ENCODE data around the gene KCTD3.

KCTD3 gene

DNA sequence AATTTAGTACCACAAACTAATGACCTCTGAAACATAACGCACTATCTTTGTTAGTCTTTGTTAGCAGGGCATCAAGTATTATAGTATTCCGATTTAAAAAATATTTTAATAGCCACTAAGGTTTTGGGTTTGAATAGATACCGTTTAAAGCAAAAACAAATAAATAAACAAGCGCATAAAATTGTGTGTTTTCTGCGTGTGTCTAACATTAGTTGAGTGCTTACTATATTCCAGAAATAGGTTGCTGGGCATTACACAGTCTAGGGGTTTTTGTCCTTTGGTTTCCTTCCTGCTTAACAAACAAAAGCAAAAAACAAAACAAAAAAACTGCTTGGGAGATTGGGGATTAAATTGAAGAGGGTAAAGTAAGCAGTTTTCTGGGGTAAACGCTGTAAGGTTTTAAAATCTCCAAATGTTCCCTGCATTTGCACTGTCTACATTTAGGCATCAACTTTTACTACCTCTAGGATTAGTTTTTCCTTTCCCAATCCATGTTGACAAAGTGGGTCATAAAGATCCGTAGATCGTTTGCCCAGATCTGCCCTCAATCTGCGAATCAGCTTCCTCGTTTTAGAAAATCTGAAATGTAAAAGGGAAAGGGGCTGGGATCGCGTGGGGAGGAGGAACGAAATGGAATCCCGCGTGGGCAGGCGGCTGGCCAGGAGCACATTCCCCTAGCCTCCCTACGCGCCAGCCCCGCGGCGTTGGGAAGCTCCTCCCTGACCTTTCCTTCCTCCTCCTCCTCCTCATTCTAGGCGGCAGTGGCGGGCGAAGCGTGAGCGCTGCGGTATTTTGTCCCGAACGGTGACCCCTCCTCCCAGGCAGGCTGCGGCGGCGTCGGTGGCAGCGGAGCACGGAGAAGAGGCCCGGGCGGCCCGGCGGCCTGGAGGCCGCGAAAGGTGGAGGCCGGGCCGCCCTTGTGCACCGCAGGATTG is at the start of gene KCTD3:
Gene KCTD3, plus strand, starts transcription at position 749 of the 935 bp plus-strand sequence. CDS start 382 bp downstream, outside the sequence.
- DNase-seq (ENCODE audit: low read depth in 2 of 2): peak; percentile 27 to 36

DNA sequence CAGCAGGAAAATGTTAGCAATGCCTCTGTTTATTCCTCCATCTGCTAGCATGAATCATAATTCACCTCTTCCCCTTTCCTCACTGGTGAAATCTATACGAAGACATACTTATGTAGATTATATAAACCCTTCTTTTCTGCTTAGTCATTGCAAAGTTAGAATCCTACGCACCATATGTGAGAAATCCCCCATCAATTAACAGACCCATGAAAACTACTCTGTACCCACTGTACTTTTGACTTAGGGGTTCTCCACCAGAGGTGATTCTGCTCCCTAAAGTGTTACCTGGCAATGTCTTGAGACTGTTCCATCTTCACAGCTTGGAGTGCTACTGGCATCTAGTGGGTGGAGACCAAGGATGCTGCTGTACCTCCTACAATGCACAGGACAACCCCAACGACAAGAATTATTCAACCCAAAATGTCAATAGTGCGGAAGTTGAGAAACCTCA is 49.6 kb upstream of the KCTD3 start:
- no peak for DNase-seq (ENCODE audit: low read depth in 2 of 2)

DNA sequence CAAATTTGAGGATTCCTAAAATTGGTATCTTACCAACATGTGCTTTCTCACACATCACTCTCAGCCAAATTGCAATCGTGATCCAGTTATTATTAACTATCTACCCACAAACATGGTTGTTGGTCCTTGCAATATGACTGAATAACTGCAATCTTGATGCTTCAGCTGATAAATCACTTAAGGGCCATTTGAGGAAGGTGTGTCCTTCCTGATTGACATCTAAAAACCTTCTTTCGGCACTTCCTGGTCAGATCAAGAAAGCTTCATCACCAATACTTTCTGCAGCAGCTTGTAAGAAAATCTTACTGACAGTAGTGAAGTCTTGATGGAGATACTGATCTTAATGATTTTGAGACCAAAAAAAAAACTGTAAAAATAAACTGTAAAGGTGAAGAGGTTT is 48.5 kb upstream of the KCTD3 start:
- no peak for DNase-seq (ENCODE audit: low read depth in 2 of 2)

DNA sequence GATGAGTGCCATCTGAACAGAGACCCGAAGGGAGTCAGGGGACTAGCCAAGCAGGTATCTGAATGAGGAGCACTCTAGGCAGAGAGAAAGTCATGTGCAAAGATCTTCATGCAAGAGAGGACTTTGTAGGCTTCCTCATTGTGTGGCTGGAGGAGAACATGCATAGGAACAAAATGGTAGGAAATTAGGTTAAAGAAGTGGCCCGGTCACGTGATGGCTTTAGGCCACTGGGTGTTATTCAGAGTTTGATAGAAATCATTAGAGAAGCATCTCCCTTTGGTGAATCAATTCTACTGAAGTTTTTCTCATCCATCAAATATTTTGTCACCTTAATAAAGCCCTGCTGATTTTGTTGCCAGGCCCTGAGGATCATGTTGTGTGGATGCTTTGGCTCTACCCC is 45.8 kb upstream of the KCTD3 start:
- no peak for DNase-seq (ENCODE audit: low read depth in 2 of 2)

DNA sequence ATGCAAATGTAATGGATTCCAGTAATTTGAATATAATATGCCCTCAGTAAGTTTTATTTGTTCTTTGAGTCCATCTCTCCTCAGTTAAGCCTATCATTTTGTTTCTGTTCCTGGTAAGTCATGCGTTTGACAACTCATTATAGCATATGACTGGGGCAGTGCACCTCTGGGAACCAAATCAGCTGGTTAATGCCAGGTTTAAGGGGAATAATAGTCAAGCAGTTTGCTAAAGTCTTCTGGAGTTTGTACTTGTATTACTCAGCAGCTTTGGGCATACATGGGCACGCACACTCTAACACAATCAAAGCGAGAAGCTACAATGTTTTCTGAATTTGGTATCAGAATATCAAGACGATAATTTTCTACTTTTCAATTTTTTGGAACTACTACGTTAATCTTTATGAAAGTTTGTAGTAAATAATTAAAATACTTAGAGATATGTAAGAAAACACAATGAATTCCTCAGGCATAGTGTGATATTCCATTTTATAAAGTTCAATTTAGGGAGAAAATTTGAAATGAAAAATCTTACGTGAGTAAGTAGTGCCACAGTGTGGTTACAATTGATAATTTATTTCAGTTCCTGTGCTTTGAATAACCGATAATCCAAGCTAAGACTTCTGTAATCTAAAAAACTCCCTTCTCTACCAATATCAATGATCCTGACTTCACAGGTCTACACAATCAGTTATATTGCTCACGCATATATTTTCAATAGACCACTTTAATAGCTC is 43.8 kb upstream of the KCTD3 start:
- no peak for DNase-seq (ENCODE audit: low read depth in 2 of 2)

DNA sequence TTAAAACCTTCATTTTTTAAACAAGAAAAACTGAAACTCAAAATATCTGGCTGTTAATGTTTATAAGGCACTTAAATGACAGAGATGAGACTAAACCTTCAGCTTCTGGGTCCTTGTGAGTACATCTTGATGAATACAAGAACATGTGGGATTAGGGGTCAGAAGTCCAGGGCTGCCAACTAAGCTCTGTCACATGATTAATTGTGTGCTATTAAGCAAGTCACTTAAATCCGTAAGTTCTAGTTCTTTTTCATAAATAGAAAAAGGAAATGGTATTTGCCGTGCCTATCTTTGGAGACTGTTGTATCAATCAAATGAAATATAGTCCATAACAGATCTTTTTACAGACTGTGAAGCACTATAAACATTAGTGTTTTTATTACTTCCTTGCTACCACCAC is 43.2 kb upstream of the KCTD3 start:
- no peak for DNase-seq (ENCODE audit: low read depth in 2 of 2)

DNA sequence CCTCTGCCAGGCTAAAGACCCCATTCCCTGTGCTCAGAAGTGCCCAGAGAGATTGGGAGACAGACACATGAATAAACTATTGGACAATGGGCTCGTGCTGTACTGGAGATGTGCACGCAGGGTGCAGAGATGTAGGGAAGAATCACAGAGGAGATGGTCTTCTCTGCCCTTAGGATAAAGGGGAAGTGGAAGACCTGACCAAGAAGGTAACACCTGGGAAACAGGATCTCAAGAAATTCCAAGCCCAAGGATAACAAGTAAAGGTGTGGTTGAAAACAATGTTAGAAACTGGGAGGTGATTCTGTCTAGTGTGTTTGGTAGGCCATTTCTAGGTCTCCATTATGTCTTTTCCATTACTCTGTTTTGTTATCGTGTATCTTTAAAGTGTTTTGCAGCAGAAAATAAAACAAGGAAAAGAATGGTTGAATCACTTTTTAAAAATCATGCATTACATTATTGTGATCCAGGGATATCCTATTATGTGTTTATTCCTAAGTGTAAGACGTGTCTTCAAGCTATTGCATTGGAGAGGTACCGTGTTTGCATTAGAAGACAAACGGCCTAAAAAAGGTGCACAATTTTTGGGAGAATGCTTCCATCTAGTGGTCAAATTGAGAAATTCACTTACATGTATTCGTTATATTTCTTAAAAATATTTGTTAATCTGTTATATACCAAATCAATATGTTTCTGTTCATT is 40.8 kb upstream of the KCTD3 start:
- no peak for DNase-seq (ENCODE audit: low read depth in 2 of 2)

DNA sequence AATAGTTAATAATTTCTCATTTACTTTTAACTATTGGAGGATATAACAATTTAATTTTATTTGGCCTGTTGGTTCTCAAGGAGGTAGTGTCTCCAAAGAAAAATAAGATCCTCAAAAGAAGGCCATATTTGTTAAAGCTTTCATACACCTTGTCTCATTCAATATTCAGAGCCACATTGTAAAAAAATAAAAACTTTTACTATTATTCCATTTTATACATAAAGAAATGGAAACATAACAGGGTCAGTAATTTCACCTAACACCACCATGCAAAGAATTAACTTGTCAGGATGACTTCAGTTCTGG is 40.3 kb upstream of the KCTD3 start:
- no peak for DNase-seq (ENCODE audit: low read depth in 2 of 2)

DNA sequence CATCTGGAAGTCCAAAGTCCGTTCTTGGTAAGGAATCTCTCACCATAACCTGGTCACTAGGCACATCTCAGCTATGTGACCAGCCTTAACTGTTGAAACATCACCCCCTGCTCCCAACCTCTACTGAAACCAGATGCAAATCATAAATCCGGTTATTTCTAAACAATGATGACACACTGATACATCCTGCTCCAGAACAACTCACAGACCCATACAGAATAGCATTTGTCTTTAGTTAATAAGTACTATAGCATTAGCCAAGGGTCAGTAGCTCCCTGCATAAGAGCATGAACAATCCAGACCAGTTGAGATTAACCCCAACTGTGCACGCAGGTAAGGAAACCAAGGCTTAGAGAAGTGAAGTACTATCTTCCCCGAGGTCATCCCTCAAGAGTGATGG is 38.0 kb upstream of the KCTD3 start:
- no peak for DNase-seq (ENCODE audit: low read depth in 2 of 2)

DNA sequence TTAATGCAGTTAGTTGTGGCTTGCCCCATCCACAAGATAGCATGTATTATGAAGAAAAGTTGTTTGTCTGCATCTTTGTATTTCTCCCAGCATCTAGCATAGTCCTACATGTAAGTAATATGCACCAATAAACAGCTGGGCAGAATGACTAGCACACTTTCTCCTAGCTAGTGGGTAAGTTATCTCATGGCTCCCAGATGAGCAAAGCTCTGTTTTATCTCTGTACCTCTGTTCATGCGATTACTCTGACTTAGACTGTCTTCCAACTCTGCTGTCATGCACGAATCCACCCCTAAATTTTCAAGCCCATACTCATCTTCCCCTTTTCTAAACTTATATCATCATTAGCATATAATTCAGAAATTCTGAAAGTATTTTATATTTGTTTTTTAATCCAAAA is 37.5 kb upstream of the KCTD3 start:
- DNase-seq (ENCODE audit: low read depth in 2 of 2): no peak

DNA sequence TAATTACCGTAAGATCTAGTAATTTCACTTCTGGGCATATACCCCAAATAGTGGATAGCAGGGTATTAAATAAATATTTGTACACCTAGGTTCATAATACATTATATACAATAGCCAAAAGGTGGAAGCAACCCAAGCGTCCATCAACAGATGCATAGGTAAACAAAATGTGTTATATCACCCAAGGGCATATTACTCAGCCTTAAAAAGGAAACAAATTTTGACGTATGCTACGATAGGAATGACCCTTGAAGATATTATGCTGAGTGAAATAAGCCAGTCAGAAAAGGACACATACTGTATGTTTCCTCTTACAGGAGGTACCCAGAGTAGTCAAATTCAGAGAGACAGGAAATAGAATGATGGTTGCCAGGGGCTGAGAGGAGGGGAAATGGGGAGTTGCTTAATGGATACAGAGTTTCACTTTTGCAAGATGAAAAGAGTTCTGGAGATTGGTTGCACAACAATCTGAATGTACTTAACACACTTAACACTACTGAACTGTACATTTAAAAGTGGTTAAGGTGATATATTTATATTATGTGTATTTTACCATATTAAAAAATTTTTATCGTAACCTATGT is 36.6 kb upstream of the KCTD3 start:
- DNase-seq (ENCODE audit: low read depth in 2 of 2): no peak

DNA sequence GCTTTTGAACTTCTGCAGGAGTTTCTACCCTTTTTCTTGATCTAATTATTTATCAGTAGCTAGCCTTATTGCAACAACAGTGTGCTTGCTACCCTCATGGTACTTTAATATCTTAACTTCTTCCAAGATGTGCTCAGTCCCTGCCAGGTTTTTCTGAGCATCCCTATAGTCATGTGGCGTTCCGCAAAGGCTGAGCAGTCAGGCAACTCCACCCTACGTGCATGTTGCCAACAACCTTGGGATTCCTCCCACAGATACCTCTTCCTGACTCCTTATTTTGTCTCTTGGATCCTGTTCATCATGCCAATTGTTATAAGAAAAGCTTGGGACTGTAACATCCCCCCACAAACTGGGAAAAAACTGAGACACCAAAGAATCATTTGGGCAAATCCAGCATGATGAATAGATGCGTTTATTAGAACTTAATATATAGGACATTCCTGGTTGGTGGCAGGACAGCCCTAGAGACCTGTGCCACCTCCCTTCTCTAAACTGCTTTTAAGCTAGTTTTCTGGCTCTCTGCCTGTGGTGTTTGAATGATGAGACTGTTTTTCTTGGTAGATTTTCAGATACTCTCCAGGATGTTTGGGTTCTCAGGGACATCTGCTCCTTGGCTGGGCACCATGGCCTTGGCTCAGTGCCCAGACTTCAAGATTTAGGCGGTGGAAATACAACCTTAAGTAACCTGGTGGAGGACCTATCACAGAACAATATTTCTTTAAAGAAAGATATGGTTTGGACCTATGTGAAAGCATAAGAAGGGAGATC is 27.1 kb upstream of the KCTD3 start:
- DNase-seq (ENCODE audit: low read depth in 2 of 2): no peak

DNA sequence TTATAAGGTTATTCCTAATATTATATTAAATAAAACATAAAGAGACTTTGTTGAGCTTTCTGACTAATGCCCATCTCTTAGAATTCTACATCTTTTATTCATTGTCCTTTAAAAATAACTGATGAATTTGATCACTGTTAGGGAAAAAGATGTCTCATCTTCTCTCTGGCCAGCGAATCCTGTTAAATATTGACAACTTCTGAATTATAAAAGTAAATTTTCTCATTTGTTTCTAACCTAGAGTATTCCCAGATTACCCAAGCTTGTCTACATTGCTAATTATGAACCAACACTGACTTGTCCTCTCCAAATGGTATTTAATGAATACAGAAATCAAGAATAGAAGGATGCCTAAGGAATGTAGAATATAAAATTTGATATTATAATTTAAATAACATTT is 24.8 kb upstream of the KCTD3 start:
- no peak for DNase-seq (ENCODE audit: low read depth in 2 of 2)

DNA sequence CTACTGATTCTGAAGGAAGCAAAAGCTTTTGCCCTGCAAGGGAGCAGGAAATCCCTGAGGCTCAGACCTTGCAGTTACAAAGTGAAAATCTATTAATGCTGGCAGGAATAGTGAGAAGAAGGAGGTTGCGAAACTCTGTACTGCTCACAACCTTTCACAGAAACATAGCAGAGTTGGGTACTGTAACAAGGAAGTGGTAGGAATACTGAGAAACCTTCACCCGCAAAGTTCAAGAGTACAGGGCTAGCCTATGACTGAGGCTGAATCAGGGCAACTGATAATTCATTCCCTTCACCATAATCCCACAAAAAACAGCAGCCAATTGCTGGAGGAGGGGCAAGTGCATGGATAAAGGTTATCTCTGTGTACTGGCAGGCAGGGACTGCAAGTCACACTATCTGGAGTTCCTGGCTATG is 23.9 kb upstream of the KCTD3 start:
- no peak for DNase-seq (ENCODE audit: low read depth in 2 of 2)

DNA sequence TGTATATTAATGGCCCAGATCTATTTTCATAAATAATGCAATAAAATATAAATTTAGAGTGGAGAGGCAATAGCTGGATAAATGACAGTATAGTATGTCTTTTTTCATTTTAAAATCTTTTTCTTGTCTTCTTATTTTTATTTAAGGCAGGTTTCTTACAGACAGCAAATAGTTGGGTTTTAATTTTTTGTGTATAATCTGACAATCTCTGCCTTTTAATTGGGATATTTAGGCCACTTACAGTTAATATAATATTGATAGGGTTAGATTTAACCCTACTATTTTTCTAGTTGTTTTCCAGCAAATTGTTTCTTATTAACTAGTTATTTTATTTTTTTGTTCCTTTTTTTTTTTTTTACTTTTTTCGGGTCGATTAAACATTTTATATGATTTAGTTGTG is 23.3 kb upstream of the KCTD3 start:
- DNase-seq (ENCODE audit: low read depth in 2 of 2): no peak

DNA sequence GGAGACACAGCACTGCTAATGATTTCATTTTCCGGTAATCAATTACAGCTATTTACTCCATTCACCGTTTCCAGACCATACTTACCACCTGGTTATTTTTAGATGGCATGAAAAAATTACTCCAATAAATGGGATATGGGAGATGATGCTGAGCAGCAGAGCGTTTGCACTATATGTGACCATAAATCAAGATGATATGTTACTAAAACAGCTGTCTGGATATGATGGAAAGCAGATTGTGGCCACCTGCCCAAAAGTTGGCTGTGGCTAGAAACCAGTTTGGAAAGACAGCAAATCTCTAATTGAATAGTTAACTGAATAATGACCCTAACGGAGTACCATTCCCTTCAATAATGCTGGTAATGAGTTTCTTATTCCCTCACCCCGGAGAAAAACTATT is 22.5 kb upstream of the KCTD3 start:
- DNase-seq (ENCODE audit: low read depth in 2 of 2): no peak

DNA sequence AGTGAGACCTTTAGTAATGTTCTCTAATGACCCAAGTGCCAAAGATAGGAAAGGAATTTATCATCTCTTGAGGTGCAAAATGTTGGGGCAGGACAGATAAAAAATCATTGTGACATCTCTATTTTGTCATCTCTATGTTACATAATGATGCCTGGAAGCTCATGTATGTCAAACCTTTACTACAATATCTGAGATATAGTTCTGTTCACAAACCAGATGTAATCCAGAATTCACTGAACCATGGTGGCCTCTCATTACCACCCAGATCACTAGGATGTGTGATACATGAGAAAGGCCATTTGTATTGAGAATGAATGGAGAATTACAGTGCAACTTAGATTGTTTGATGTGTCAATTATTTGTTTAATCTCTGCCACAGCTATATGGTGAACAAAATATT is 22.0 kb upstream of the KCTD3 start:
- DNase-seq (ENCODE audit: low read depth in 2 of 2): no peak

DNA sequence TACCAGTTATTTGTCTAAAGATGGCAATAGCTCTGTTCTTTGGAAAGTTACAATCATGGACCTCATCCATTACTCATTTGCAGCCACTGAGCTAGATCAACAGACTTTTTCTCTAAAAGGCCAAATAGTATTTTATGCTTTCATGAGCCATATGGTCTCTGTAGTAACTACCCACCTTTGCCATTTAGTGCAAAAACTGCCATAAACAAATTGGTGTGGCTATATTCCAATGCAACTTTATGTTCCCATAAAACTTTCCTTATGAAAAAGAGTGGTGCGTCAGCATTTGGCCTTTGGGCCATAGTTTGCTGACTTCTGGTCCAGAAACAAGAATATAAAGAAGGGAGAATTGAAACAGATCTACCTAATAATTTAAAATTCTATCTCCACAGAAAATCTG is 20.1 kb upstream of the KCTD3 start:
- DNase-seq (ENCODE audit: low read depth in 2 of 2): no peak

DNA sequence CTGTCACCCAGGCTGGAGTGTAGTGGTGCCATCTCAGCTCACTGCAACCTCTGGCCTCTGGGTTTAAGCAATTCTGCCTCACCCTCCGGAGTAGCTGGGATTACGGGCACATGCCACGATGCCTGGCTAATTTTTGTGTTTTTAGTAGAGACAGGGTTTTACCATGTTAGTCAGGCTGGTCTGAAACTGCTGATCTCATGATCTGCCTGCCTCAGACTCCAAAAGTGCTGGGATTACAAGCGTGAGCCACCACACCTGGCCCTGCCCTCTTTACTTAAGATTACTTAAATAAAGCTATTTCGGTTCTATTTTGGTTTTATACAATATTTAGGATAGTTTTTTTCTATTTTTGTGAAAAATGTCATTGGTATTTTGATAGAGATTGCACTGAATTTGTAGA is 15.3 kb upstream of the KCTD3 start:
- no peak for DNase-seq (ENCODE audit: low read depth in 2 of 2)

DNA sequence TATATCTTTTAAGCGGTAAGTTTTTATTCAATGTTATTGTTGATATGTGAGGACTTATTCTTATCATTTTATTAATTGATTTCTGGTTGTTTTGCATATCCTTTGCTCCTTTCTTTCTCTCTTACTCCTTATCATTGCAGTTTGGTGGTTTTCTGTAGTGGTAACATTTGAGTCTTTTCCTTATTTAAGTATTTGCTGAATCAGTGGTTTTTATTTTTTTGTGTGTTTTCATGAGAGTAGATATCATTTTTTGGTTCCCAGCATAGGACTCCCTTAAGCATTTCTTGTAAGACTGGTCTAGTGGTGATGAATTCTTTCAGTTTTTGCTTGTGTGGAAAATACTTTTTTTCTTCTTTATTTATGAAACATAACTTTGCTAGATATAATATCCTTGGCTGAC is 12.2 kb upstream of the KCTD3 start:
- no peak for DNase-seq (ENCODE audit: low read depth in 2 of 2)

DNA sequence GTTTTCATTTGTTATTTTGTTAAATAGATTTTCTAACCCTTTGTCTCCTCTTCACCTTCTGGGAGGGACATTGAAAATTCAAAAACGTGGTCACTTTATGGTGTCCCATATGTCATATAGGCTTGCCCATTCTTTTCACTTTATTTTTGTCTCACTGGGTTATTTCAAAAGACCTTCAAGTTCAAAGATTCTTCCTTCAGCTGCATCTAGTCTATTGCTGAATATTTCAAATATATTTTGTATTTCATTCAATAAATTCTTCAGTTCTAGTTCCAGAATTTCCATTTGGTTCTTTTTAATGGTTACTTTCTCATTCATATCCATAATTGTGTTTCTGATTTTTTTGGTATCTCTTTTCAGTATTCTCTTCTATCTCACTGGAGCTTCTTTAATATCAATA is 11.6 kb upstream of the KCTD3 start:
- no peak for DNase-seq (ENCODE audit: low read depth in 2 of 2)

DNA sequence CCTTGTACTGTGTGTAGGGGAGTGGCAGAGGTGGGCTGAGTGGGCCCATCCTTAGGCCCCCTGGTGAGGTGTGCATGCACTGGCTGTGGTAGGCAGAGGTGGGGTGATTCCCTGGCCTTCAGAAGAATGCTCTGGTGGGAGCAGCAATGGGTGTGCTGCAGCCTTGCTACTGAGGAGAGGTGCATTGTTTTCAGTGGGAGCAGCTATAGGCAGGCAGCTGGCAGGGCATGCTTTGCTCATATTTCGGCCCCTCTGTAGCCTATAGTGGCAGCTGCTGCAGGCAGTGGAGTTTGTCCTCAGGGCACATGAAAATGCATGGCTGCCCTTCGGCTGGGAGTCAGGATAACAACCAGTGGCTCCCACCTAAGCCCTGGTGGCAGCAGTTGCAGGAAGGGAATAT is 10.1 kb upstream of the KCTD3 start:
- DNase-seq (ENCODE audit: low read depth in 2 of 2): no peak

Measured in stimulated activated CD4-positive, alpha-beta T cell treated with anti-CD3 and anti-CD28 coated beads, Interleukin-4, amount 100 ng/mL, for 48 hours (primary cell).